NB4 (cell line): ENCODE measurements around the gene ADGRG7.

Experiments used
- CTCF ChIP-seq: IDR thresholded peaks from one replicate; pipeline ENCODE4 v1.5.1; 2012; ENCODE audit warnings: low read depth, low read length
- POLR2A ChIP-seq: IDR thresholded peaks from 2 replicates; pipeline ENCODE4 v1.6.1; 2011; ENCODE audit warnings: mild to moderate bottlenecking; ENCODE audit not compliant: insufficient read length; ENCODE audit errors: extremely low read depth

- no peak for TF ChIP-seq POLR2A
- no peak for TF ChIP-seq CTCF
Observed at GRCh38 chr3:100743535-100743934, 134.1 kb downstream of the ADGRG7 start.
